HG02623 (cell line): ENCODE measurements around the gene SOSTDC1.
A peak's percentile ranks its signal among the peaks of the same experiment; 100 is the strongest.

Source experiments
- ATAC-seq: cut with Tn5 transposase; IDR thresholded peaks from one replicate; pipeline ENCODE4 v1.9.1; 2021; ENCODE audit warnings: moderate library complexity; ENCODE audit not compliant: unreplicated experiment

The SOSTDC1 gene

GRCh38 chr7:16420649-16421332, 44.7 kb downstream of the SOSTDC1 start:
- ATAC-seq: peak; percentile 80

- no peak for ATAC-seq
Measured at GRCh38 chr7:16420329-16420648, 45.2 kb downstream of the SOSTDC1 start.

GRCh38 chr7:16419859-16420258, 45.7 kb downstream of the SOSTDC1 start:
- no peak for ATAC-seq

GRCh38 chr7:16419126-16419525, 46.4 kb downstream of the SOSTDC1 start:
- no peak for ATAC-seq

GRCh38 chr7:16417906-16418305, 47.6 kb downstream of the SOSTDC1 start:
- no peak for ATAC-seq

GRCh38 chr7:16416289-16417282, 49.0 kb downstream of the SOSTDC1 start:
- no peak for ATAC-seq

GRCh38 chr7:16412274-16413254, 53.0 kb downstream of the SOSTDC1 start:
- no peak for ATAC-seq
